Endothelial cell of umbilical vein (primary cell): Measurements from ENCODE around the gene CLDN6. TPM values are rescaled to one million over a fixed set of nuclear protein-coding genes. Genes with fewer than 3 reads are reported as not detected.

Experiments used
- BruUV-seq: library from RNA; stranded (reverse); fragments of 400-500 nt; replicated peaks from 2 replicates; lab custom pipeline; 2021; lab: Mats Ljungman, UMichigan
- CTCF ChIA-PET: fragments of 300-600, 350-600 bp; sonication (Branson Sonifier 250); formaldehyde crosslinking; loops from one replicate; lab custom pipeline; 2021; ENCODE audit warnings: antibody characterized with exemption, inconsistent platforms; lab: Charles Lee
- POLR2A ChIA-PET: fragments of 300-600, 350-600 bp; sonication (Branson Sonifier 250); formaldehyde crosslinking; loops from one replicate; lab custom pipeline; 2021; ENCODE audit warnings: antibody characterized with exemption, inconsistent platforms; lab: Charles Lee
- DNase-seq: peaks from one replicate; pipeline ENCODE4 v3.0.0-alpha.2; 2011; ENCODE audit warnings: low read depth, low spot score
- FAIRE-seq: peaks from 2 replicates; lab custom pipeline; 2011; peaks lifted over from hg19 to GRCh38; lab: Jason Lieb, UNC
- H2AFZ ChIP-seq: 2 replicates; pipeline ENCODE4 v1.6.0; 2012; ENCODE audit warnings: low read depth, low read length, control low read depth, inconsistent platforms
- H3K27ac ChIP-seq: 2 replicates; pipeline ENCODE4 v1.5.1; 2011; ENCODE audit warnings: low read depth, mild to moderate bottlenecking, control low read depth, low read length, moderate library complexity; ENCODE audit not compliant: insufficient read depth
- H3K27me3 ChIP-seq, 2 experiments: 2 replicates each; pipeline versions ENCODE4 v1.6.0 to v1.6.1; 2011; ENCODE audit warnings: low read length in 2 of 2, mixed read lengths in 1 of 2; ENCODE audit not compliant: control insufficient read depth in 2 of 2, insufficient read depth in 2 of 2
- H3K36me3 ChIP-seq, 2 experiments: 2 replicates in 1 of 2; 3 replicates in 1 of 2; pipeline ENCODE4 v1.5.1; 2011; ENCODE audit warnings: low read length in 2 of 2, mild to moderate bottlenecking in 1 of 2, moderate library complexity in 1 of 2; ENCODE audit not compliant: control insufficient read depth in 2 of 2, insufficient read depth in 2 of 2; ENCODE audit errors: extremely low read depth in 1 of 2
- H3K4me1 ChIP-seq: 3 replicates; pipeline ENCODE4 v1.5.1; 2011; ENCODE audit warnings: mild to moderate bottlenecking, low read length; ENCODE audit not compliant: control insufficient read depth, insufficient read depth; ENCODE audit errors: extremely low read depth
- H3K4me2 ChIP-seq: 2 replicates; pipeline ENCODE4 v1.6.1; 2011; ENCODE audit warnings: low read length, control low read depth, mixed read lengths; ENCODE audit not compliant: insufficient read depth
- H3K4me3 ChIP-seq, 3 experiments: fragments of 200-600 bp in 1 of 3; sonication (generic), shearing (Covaris generic) in 1 of 3; replicated peaks in 1 of 3; 2 replicates each; pipeline ENCODE4 v1.5.1; 2011 to 2016; ENCODE audit warnings: control low read depth in 3 of 3, low read length in 3 of 3, mild to moderate bottlenecking in 2 of 3, inconsistent platforms in 1 of 3, low read depth in 1 of 3, moderate library complexity in 1 of 3; ENCODE audit not compliant: insufficient read depth in 1 of 3
- H3K79me2 ChIP-seq: 2 replicates; pipeline ENCODE4 v1.6.0; 2012; ENCODE audit warnings: low read length, inconsistent platforms; ENCODE audit not compliant: control insufficient read depth, insufficient read depth
- H3K9ac ChIP-seq: replicated peaks from 2 replicates; pipeline ENCODE3; 2011; ENCODE audit warnings: low read length, control low read depth; ENCODE audit not compliant: insufficient read depth; ENCODE audit errors: extremely low read depth
- H3K9me1 ChIP-seq: replicated peaks from 3 replicates; pipeline ENCODE4 v1.6.0; 2011; ENCODE audit warnings: mild to moderate bottlenecking, low read length; ENCODE audit not compliant: control insufficient read depth, insufficient read depth; ENCODE audit errors: extremely low read depth
- H3K9me3 ChIP-seq: replicated peaks from 2 replicates; pipeline ENCODE4 v1.5.1; 2012; ENCODE audit warnings: low read length, inconsistent platforms; ENCODE audit not compliant: control insufficient read depth, insufficient read depth
- H4K20me1 ChIP-seq: replicated peaks from 2 replicates; pipeline ENCODE3; 2011; ENCODE audit warnings: mild to moderate bottlenecking, low read length; ENCODE audit not compliant: control insufficient read depth, insufficient read depth; ENCODE audit errors: extremely low read depth
- CTCF ChIP-seq, 2 donors: IDR thresholded peaks; 1 replicate in 1 of 2; 2 replicates in 1 of 2; pipeline ENCODE4 v1.5.1; 2011; ENCODE audit warnings: low read length in 2 of 2, mild to moderate bottlenecking in 2 of 2, moderate library complexity in 2 of 2, control low read depth in 1 of 2, inconsistent platforms in 1 of 2, low read depth in 1 of 2; ENCODE audit not compliant: insufficient read depth in 1 of 2; ENCODE audit errors: extremely low read depth in 1 of 2
- EZH2 ChIP-seq: IDR thresholded peaks from 2 replicates; pipeline ENCODE4 v1.6.1; 2012; ENCODE audit warnings: borderline replicate concordance, low read depth, mild to moderate bottlenecking, moderate library complexity, low read length, inconsistent platforms; ENCODE audit not compliant: severe bottlenecking
- FOS ChIP-seq: IDR thresholded peaks from 2 replicates; pipeline ENCODE4 v1.6.1; 2011; ENCODE audit warnings: mild to moderate bottlenecking, low read length, moderate library complexity, borderline replicate concordance; ENCODE audit not compliant: insufficient read depth
- GATA2 ChIP-seq: IDR thresholded peaks from 2 replicates; pipeline ENCODE4 v1.7.0; 2011; ENCODE audit warnings: low read depth, mild to moderate bottlenecking, moderate library complexity, mixed read lengths, low read length; ENCODE audit not compliant: insufficient read length, insufficient read depth
- JUN ChIP-seq: IDR thresholded peaks from 2 replicates; pipeline ENCODE4 v1.6.1; 2011; ENCODE audit warnings: borderline replicate concordance, low read depth; ENCODE audit not compliant: insufficient read length, insufficient read depth
- MYC ChIP-seq: IDR thresholded peaks from one replicate; pipeline ENCODE4 v1.6.1; 2011; ENCODE audit warnings: mild to moderate bottlenecking, low read depth, low read length
- POLR2A ChIP-seq: IDR thresholded peaks from 2 replicates; pipeline ENCODE4 v1.6.1; 2012; ENCODE audit warnings: low read depth, mild to moderate bottlenecking, control low read depth, low read length
- POLR2AphosphoS5 ChIP-seq: IDR thresholded peaks from 2 replicates; pipeline ENCODE4 v1.6.1; 2012; ENCODE audit warnings: low read depth, mild to moderate bottlenecking, control low read depth, low read length, moderate library complexity; ENCODE audit not compliant: insufficient read depth
- dilution Hi-C: fragments of 300-500 bp; cut with MboI; formaldehyde crosslinking; loops from one replicate; pipeline ENCODE4 v1.15.0; 2019; ENCODE audit warnings: low sequenced_read_pairs; ENCODE audit not compliant: extremely low pct_ligation_motif_present
- intact Hi-C: fragments of 100-400 bp; cut with micrococcal nuclease; formaldehyde crosslinking; loops from one replicate; pipeline ENCODE4 v1.10.0; 2022
- polyA plus RNA-seq, 4 experiments: library from polyadenylated mRNA; depleted of rRNA in 3 of 4; stranded (reverse) in 3 of 4; unstranded in 1 of 4; fragments of >200 nt; gene quantifications; 2 replicates each; pipeline versions ENCODE4 v1.2.1 to v1.2.3, GENCODE V29; 2011 to 2012; ENCODE audit warnings: missing spikeins in 1 of 4
- total RNA-seq: library from RNA; stranded (reverse); gene quantifications from 2 replicates; pipeline ENCODE4 v1.2.3, GENCODE V29; 2021
- TF ChIP-seq, protein P1 (sequence below): IDR thresholded peaks from 2 replicates; pipeline ENCODE4 v1.6.1; 2011; ENCODE audit not compliant: insufficient read depth, insufficient read length

Gene CLDN6
- total and polyA plus RNA-seq, 2 donors (not counting 3 experiments of a cell fraction or from before 2014, with no cell fraction given), result 0.28 TPM; not detected in 1

- Histone ChIP-seq H3K27me3 (no peaks in the 10 kb centered on the region), H3K4me3 (no peak overlapping the region), H3K79me2 (peaks cover 14% of the 10 kb centered on the region), H3K4me1 (peaks cover 9% of the 10 kb centered on the region), H3K4me2 (no peak overlapping the region), H3K27ac (no peak overlapping the region), H3K36me3 (peaks cover 0 to 2% of the 10 kb centered on the region in 2 experiments), H3K9ac (no peak overlapping the region), H4K20me1 (no peaks in the 10 kb centered on the region), H2AFZ (no peak overlapping the region), H3K9me3 (no peaks in the 10 kb centered on the region), H3K9me1 (no peaks in the 10 kb centered on the region)
- no peak for TF ChIP-seq GATA2
- TF ChIP-seq FOS, result no peak
- TF ChIP-seq POLR2A, result no peak
- no peak for TF ChIP-seq JUN
- no peak for TF ChIP-seq CTCF (IDR thresholded peaks at IDR 0.05; ENCODE audit: extremely low read depth in 1 of 2, insufficient read depth in 1 of 2, low read depth in 1 of 2, low read length in 2 of 2)
- no peak for TF ChIP-seq EZH2
- TF ChIP-seq MYC, result no peak
- TF ChIP-seq, protein P1, sequence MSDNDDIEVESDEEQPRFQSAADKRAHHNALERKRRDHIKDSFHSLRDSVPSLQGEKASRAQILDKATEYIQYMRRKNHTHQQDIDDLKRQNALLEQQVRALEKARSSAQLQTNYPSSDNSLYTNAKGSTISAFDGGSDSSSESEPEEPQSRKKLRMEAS, result no peak
- no peak for TF ChIP-seq POLR2AphosphoS5
- ChIA-PET POLR2A (no interaction called here), CTCF (no interaction called here)
- intact Hi-C loops (no loop called here), dilution Hi-C loops (no loop called here)
- no peak for DNase-seq
- no TSS peak for BruUV-seq
- FAIRE-seq, result no peak
These were observed 42.7 kb downstream of the CLDN6 start for GRCh38 chr16:2975161-2975795.
